ENCODE results near the gene SLC39A3.

SLC39A3 gene

GRCh38 chr19:2739602-2740313 is at the start of gene SLC39A3:
Gene SLC39A3 (minus strand): TSS chr19:2740017. CDS start chr19:2737257, 2,760 bp downstream.
- peak; percentile 97 to 99 for DNase-seq

DNA sequence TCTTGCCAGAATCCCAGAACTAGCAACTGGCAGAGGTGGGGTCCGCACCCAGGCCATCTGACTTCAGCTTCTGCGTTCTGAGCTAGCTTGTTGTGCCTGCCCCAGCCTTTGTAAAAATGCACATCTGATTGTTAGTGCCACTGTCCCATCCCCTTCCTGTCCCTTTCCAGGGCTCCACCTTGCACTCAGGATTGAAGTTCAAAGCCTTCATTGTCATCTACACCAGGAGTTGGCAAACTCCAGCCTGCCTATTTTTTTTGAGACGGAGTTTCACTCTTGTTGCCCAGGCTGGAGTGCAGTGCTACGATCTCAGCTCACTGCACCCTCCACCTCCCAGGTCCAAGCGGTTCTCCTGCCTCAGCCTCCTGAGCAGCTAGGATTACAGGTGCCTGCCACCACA is 48.4 kb upstream of the SLC39A3 start:
- DNase-seq = no peak

- no peak for DNase-seq
Observed at GRCh38 chr19:2787115-2787514, 47.3 kb upstream of the SLC39A3 start.

DNA sequence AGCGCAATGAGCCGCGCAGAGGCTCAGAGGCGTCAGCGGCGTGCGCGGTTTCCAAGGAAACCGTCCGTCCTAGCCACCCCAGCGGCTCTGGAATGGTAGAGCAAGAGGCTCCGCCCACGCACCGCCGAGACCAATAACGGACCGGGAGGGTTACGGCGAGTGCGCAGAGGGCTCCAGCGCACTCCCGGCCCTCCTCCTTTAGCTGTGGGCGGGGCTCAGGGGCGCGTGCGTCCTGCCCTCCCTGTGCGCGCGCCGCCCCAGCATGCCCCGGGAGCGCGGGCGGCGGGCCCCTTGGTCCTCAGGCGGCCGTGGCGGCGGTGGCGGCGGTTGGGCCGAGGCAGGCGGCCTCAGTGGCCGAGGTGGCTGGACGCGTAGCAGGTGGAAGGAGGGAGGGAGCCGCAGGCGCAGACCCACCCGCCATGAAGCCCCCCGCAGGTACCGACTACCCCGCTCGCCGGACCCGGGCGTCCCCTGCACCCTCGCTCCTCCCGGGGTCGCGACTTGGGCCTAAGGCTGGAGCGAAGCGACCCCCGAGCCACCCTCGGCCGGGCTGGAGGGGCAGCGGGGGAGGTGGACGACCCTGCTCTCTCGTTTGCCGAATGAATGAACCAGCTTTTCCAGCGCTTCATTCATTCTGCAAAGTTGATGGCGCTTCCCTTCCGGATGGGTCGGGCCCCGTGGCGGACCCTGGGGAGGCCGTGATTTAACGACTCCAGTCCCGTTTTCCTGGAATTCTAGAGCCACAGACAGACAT is 45.6 kb upstream of the SLC39A3 start, which contains the start of gene THOP1:
TSS of gene THOP1 (plus strand) at position 260 of the 754 bp plus-strand sequence. CDS start at position 420, 160 bp downstream.
- peak; percentile 99 for DNase-seq

DNA sequence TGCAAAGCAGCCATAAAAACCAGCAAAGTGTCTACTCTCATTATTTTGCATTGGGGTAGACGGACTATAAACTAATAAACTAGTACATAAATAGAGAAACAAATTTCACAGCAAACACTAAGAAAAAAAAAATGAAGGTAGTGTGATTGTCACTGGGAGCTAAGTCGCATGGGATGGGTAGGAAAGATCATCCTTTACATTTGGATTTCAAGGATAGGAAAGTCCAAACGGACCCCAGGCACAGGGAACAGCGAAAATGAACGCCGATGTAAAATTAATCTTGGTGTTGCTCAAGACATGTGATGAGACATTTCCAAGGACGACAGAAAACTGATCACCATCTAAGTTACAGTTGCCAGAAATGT is 43.9 kb upstream of the SLC39A3 start:
- DNase-seq = no peak

DNA sequence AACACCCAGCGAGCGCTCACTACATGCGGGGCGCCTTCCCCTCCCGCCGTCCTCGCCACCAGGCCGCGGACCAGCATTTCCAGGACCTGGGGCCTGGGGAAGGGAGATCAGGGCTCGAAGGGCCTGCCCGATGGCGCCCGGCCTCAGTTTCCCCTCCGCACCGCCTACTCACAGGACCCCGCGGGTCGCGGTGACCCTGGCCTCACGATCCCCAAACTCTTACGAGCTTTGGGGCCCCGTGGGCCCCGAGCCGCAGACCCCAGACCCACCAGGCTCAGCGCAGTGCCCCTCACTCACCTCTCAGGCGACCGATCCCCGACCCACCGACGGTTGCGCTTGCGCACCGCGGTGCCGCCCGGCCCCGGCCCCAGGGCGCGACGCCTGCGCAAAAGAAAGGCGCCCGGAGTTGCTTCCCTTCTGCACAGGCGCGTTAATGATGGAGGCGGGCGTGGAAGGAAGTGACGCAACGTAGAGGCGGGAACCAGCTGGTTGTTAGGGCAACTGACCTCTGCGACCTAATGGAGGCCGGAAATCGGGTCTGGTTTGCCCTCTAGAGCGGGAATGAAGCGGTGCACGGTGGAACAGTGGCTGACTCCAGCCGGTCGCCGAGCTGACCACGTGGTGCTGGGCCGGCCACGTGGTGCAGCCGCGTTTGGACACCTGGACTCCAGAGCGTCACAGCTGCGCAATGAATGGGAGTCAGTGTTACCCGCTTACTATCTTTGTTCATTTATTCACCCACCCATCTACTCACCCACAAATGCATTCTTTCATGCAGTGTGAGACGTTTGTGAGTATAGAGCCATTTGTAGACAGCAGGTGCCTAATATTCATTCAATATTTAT is 43.3 kb upstream of the SLC39A3 start, which contains the start of gene SGTA:
TSS of gene SGTA (minus strand) at position 338 of the 845 bp plus-strand sequence. CDS start 14,205 bp downstream, outside the sequence.
- DNase-seq = peak; percentile 99 to 100

GRCh38 chr19:2782329-2782935 is 42.6 kb upstream of the SLC39A3 start:
- DNase-seq = no peak

DNA sequence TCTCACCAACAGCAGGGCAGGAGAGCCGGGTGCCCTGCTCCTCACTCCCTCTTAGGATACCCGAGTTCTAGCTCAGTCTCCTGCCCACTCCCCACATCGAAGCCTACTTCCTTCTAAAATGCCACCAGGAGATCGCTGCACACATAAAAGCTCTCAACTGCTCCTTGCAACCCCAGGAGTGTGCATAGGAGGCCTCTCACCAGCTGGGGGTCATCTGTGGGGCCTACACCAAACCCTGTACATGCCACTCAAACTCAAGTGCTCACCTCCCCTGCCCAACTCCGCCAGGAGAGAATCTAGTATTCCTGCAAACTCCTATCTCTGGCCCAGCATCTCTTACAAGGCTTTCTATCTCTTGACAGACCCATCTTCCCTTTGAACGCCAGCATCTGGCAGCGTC is 40.5 kb upstream of the SLC39A3 start:
- DNase-seq = no peak

DNA sequence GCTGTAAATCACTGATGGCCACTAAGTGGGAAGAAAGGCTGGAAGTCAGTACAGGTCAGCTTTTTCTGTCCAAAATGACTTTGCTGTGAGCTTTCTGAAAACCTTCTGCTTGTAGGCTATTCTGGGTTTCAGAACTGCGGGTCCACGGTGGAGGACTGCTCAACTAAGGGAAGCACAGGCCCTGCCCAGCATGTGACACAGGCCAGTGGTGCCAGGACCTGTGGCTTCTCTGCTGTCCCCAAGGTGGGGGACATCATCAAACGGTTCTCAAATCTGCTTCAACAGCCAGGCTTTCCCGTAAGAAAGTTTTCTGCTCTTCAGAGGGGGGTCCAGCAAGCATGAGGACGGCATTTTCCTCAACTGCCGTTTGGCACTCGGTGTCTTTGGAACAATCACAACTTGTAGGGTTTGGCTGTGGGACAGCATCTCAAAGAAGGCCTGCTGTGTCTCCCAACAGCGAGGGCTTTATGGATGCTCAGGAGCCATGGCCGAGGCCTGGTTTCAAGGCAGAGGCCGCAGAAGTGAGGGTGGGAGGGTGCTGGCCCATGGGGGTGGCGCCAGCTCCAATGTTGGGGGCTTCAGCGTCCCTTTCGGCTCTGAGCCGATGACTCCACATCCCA is 39.4 kb upstream of the SLC39A3 start:
- DNase-seq = no peak

DNA sequence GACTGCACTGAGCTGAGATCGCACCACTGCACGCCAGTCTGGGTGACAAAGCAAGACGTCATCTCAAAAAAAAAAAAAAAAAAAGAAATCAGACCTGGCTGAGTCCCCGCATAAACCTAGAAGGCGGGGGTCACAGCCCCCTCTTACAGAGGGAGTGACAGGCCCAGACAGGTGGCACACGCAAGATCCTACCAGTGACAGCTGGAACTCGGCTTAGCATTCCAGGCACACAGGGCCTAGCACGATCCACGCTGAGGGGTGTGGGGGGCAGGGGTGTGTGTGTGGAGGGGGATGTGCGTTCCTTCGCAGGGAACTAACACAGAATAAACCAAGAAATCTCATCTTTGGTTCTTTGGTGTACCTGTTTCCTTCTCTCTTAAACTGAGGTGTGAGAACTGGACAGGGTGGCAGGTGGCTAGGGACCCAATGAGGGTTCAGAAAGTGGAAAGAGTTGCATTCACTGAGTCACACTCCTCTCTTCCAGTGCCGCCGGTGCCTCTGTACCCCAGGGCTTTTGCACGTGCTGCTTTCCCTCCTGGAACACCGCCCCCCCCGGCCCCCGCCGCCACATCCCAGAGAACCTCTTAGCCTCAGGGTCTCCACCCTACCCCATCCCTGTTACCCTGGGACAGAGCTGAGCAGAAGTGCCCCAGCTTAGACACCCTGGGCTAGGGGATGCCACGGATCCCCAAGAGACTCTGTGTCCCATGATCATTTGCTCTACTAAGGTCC is 38.3 kb upstream of the SLC39A3 start:
- peak; percentile 69 to 83 for DNase-seq

DNA sequence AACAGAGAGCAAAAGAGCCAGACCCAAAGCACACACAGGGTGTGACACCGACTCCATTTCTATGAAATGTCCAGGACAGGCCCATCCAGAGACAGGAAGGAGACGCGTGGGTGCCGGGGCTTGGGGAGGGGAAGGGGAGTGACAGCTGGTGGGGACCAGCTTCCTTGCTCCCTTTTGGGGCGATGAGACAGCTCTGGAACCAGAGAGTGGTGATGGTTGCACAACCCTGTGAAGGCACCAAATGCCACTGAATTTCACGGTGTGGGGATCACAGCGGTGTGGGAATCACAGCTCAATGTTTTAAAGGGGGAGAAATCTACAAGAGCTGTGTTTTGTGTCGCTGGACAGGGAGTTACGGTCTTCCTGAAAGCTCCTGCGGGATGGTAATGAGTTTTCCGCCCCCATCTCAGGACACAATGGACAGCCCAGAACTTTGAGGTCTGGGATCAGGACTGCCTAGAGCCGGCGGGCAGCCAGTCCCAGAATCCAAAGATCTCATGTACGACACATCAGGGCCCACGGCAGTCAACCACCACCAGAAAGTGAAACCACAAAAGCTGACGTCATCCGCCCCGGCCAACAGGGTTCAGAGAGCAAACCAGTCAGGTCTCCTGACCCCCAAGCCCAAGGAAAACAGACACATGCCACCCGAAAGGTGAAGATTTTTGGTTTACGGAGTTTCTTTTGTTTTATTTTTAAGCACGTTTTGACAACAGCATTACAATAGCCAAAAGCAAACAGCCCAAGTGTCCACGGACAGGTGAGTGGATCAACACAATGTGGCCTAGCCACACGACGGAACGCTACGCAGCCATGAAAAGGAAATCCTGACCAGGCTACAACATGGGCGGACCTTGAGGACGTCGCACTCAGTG is 36.0 kb upstream of the SLC39A3 start:
- no peak for DNase-seq

- DNase-seq = no peak
Observed at GRCh38 chr19:2774953-2775555, 35.2 kb upstream of the SLC39A3 start.

- DNase-seq = no peak
Observed at GRCh38 chr19:2774083-2774679, 34.4 kb upstream of the SLC39A3 start.

GRCh38 chr19:2771786-2772674 is 32.2 kb upstream of the SLC39A3 start:
- no peak for DNase-seq

DNA sequence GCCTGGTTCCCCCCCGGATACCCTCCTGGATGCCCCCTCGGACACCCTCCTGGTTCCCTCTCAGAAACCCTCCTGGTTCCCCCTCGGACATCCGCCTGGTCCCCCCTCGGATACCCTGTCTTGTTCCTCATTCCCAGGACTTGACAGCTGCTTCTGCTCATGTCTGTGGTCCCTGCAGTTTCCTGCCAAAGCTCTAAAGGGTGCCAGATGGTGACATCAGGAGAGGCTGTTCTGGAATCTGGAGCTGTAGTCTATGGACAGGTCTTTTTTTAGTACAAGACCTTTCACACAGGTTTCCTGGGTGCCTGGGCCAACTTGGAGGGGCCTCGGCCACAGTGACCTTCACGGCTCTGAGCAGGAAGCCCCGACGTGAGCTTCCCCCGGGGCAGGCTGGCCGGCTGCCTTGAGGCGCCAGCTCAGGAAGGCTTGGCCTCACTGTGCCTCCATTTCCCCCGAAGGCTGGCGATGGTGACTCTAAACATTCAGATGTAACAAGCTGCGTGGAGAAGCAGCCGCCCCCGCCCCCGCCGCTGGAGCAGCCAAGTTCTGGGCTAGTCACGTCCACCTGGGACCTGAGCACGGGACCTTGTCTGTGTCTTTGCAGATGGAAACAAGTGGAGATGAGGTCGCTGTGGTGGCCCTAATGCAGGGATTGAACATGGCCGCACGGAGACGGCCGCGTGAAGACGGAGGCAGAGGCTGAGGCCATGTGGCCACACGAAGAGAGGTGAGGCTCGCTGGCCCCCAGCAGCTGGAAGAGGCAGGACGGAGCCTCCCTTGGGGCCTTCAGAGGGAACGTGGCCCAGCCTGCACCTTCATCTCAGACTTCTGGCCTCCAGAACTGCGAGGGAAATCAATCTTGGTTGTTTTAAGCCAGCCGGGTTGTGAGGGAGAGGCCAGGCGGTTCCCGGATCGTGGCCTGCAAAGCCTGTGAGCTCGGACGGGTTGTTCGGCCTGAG is 30.5 kb upstream of the SLC39A3 start:
- peak in 1 of 2 experiments; percentile 39 for DNase-seq

DNA sequence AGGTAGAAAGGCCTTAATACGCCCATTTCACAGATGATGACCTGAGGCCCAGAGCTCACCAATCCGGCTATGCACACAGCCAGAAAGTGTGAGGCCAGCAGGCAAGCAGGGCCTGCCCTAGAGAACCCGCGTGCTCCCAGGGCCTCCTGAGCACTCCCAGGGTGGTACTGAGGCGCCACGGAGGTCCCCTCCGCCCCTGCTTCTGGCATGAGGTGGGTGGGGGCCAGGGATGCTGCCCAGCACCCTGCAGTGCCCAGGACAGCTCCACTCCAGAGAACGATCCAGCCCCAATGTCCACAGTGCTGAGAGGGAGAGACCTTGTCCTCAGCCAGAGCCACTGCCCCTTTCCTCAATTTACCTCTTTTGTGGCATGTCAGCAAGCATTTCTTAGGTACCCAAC is 29.4 kb upstream of the SLC39A3 start:
- no peak for DNase-seq

Data from NCI-H524 (cell line).